SK-N-MC (cell line): ENCODE measurements around the gene GDPD3.

ENCODE experiments used
- EZH2 ChIP-seq: fragments of 200-600 bp; sonication (generic); IDR thresholded peaks from one replicate; pipeline ENCODE4 v1.6.1; 2017; ENCODE audit warnings: antibody characterized with exemption
- POLR2AphosphoS5 ChIP-seq: IDR thresholded peaks from 2 replicates; pipeline ENCODE4 v1.6.1; 2012; ENCODE audit warnings: mild to moderate bottlenecking, low read depth, low read length, borderline replicate concordance

DNA sequence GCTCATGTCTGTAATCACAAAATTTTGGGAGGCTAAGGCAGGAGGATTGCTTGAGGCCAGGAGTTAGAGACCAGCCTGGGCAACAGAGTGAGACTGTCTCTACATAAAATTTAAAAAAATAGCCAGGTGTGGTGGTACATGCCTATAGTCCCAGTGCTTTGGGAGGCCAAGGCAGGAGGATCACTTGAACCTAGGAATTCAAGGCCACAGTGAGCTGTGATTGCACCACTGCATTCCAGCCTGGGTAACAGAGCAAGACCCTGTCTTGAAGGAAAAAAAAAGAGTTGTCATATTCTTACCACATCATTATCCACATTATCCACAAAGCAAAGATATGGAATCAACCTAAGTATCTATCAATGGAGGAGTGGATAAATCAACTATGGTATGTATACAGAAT, 30.7 kb upstream of the GDPD3 start:
- TF ChIP-seq POLR2AphosphoS5 (no peak), EZH2 (no peak)
